Measurements from ENCODE around the gene FBXO30. TPM values are rescaled to one million over a fixed set of nuclear protein-coding genes. Genes with fewer than 3 reads are reported as not detected.

FBXO30 gene
- total and polyA plus RNA-seq, 9 of the 15 experiments (the other 6 are each of a cell fraction or from before 2014, with no cell fraction given) = 3.6 to 12.8 (median 7.1) TPM

- TF ChIP-seq CBX8 (IDR thresholded peaks at IDR 0.05; ENCODE audit: borderline replicate concordance, extremely low read depth, low read depth, low read length, poor library complexity, severe bottlenecking) = no peak
- no peak for TF ChIP-seq ZNF165 (CRISPR knock-in tag; IDR thresholded peaks at IDR 0.05; ENCODE audit: borderline replicate concordance)
- no peak for TF ChIP-seq ATF1 (CRISPR knock-in tag; IDR thresholded peaks at IDR 0.05)
- TF ChIP-seq ATF1 (tag; IDR thresholded peaks at IDR 0.05) = no peak
- TF ChIP-seq ZBTB11 (CRISPR knock-in tag; IDR thresholded peaks at IDR 0.05) = no peak
- no peak for TF ChIP-seq SMC3 (conservative IDR thresholded peaks at IDR 0.05; ENCODE audit: insufficient read depth, low read depth, low read length)
- no peak; the same call in 1 of the 2 replicates for TF ChIP-seq FOXM1 (IDR thresholded peaks at IDR 0.05; ENCODE audit: low read depth)
- TF ChIP-seq FOXM1 (CRISPR knock-in tag; IDR thresholded peaks at IDR 0.05; ENCODE audit: low read depth) = no peak
- TF ChIP-seq KDM4B (IDR thresholded peaks at IDR 0.05; ENCODE audit: borderline replicate concordance in 2 of 2, low read depth in 1 of 2) = no peak
- no peak for TF ChIP-seq RBM22 (IDR thresholded peaks at IDR 0.05; ENCODE audit: low read depth, low read length, poor library complexity, severe bottlenecking)
- peak; percentile 46; the same call in 1 of the 2 replicates for TF ChIP-seq NCOR1 (IDR thresholded peaks at IDR 0.05)
- no peak for TF ChIP-seq POU5F1 (IDR thresholded peaks at IDR 0.05; ENCODE audit: borderline replicate concordance, low read depth, low read length, partially characterized antibody)
- no peak for TF ChIP-seq ETS2 (tag; IDR thresholded peaks at IDR 0.05; ENCODE audit: borderline replicate concordance, poor library complexity, severe bottlenecking)
- no peak for TF ChIP-seq RBM39 (optimal IDR thresholded peaks at IDR 0.05; ENCODE audit: low read depth, low read length)
- TF ChIP-seq HEY1 (CRISPR knock-in tag; IDR thresholded peaks at IDR 0.05; ENCODE audit: borderline replicate concordance) = no peak
- TF ChIP-seq NONO (IDR thresholded peaks at IDR 0.05; ENCODE audit: low read depth in 2 of 2, low read length in 1 of 2) = no peak
- TF ChIP-seq ZKSCAN8 (CRISPR knock-in tag; IDR thresholded peaks at IDR 0.05) = no peak
- no peak for TF ChIP-seq ELF4 (CRISPR knock-in tag; IDR thresholded peaks at IDR 0.05)
- no peak for TF ChIP-seq RUNX1 (IDR thresholded peaks at IDR 0.05; ENCODE audit: low read depth)
- TF ChIP-seq ZNF384 (IDR thresholded peaks at IDR 0.05; ENCODE audit: low read depth, low read length) = no peak
- TF ChIP-seq MLLT1 (IDR thresholded peaks at IDR 0.05) = no peak
- TF ChIP-seq, protein P1, sequence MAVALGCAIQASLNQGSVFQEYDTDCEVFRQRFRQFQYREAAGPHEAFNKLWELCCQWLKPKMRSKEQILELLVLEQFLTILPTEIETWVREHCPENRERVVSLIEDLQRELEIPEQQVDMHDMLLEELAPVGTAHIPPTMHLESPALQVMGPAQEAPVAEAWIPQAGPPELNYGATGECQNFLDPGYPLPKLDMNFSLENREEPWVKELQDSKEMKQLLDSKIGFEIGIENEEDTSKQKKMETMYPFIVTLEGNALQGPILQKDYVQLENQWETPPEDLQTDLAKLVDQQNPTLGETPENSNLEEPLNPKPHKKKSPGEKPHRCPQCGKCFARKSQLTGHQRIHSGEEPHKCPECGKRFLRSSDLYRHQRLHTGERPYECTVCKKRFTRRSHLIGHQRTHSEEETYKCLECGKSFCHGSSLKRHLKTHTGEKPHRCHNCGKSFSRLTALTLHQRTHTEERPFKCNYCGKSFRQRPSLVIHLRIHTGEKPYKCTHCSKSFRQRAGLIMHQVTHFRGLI (CRISPR knock-in tag; IDR thresholded peaks at IDR 0.05) = no peak
- no peak; the same call in 1 of the 2 replicates for TF ChIP-seq TCFL5 (CRISPR knock-in tag; conservative IDR thresholded peaks at IDR 0.05)
Measured at GRCh38 chr6:145749632-145750031, 65.0 kb downstream of the FBXO30 start (continued).

Measured in K562 (cell line).